SK-N-SH treated with all-trans-retinoic acid at 6 μM for 48 hours (cell line): Measurements from ENCODE around the gene PHACTR2.
"Not testable (repeated sequence)": the region's sequence is repeated elsewhere in the genome, so short reads cannot be mapped to it uniquely, and the experiment has no call there.

Source experiments
- ATAC-seq: fragments of 200-7000 bp; cut with Tn5 transposase; 3 replicates; pipeline ENCODE4 v1.9.1; 2020; ENCODE audit warnings: mild to moderate bottlenecking, moderate library complexity
- ESRRG ChIP-seq: fragments of 250-450 bp; sonication (Bioruptor Pico); IDR thresholded peaks from 2 replicates; pipeline ENCODE4 v1.6.1; 2021; ENCODE audit warnings: mild to moderate bottlenecking
- GLIS3 ChIP-seq: fragments of 250-450 bp; sonication (Bioruptor Pico); IDR thresholded peaks from 2 replicates; pipeline ENCODE4 v1.5.0; 2020; ENCODE audit warnings: mild to moderate bottlenecking, moderate library complexity
- ISL1 ChIP-seq: fragments of 250-450 bp; sonication (Bioruptor Pico); IDR thresholded peaks from 2 replicates; pipeline ENCODE4 v2.1.2; 2022; ENCODE audit warnings: mild to moderate bottlenecking, moderate library complexity
- PPARA ChIP-seq: fragments of 250-450 bp; sonication (Bioruptor Pico); IDR thresholded peaks from 2 replicates; pipeline ENCODE4 v1.5.0; 2020; ENCODE audit warnings: mild to moderate bottlenecking, borderline replicate concordance
- RARB ChIP-seq: fragments of 250-450 bp; sonication (Bioruptor Pico); IDR thresholded peaks from 2 replicates; pipeline ENCODE4 v1.8.0; 2021; ENCODE audit warnings: mild to moderate bottlenecking, moderate library complexity
- SNAI2 ChIP-seq: fragments of 250-450 bp; sonication (Bioruptor Pico); IDR thresholded peaks from 2 replicates; pipeline ENCODE4 v1.5.0; 2020; ENCODE audit warnings: mild to moderate bottlenecking, moderate library complexity
- TOX ChIP-seq: fragments of 250-450 bp; sonication (Bioruptor Pico); IDR thresholded peaks from 2 replicates; pipeline ENCODE4 v1.8.0; 2021; ENCODE audit warnings: mild to moderate bottlenecking, moderate library complexity, borderline replicate concordance
- ZC3H10 ChIP-seq: fragments of 250-450 bp; sonication (Bioruptor Pico); IDR thresholded peaks from 2 replicates; pipeline ENCODE4 v1.5.1; 2021; ENCODE audit warnings: mild to moderate bottlenecking, moderate library complexity
- ZFP3 ChIP-seq: fragments of 250-450 bp; sonication (Bioruptor Pico); IDR thresholded peaks from 2 replicates; pipeline ENCODE4 v1.5.0; 2020; ENCODE audit warnings: mild to moderate bottlenecking, moderate library complexity
- ZNF70 ChIP-seq: fragments of 450-650 bp; formaldehyde crosslinking; IDR thresholded peaks from 2 replicates; pipeline ENCODE4 v1.5.0; 2020; ENCODE audit warnings: mild to moderate bottlenecking, moderate library complexity
- ZNF8 ChIP-seq: fragments of 450-650 bp; formaldehyde crosslinking; IDR thresholded peaks from 2 replicates; pipeline ENCODE4 v1.5.0; 2020; ENCODE audit warnings: mild to moderate bottlenecking, moderate library complexity
- TF ChIP-seq, protein P1 (sequence below): fragments of 250-450 bp; sonication (Bioruptor Pico); IDR thresholded peaks from 2 replicates; pipeline ENCODE4 v1.5.1; 2020; ENCODE audit warnings: low read depth, mild to moderate bottlenecking, moderate library complexity
- TF ChIP-seq, protein P2 (sequence below): fragments of 250-450 bp; sonication (Bioruptor Pico); IDR thresholded peaks from 2 replicates; pipeline ENCODE4 v1.5.0; 2020; ENCODE audit warnings: mild to moderate bottlenecking, moderate library complexity
- TF ChIP-seq, protein P3 (sequence below): fragments of 250-450 bp; sonication (Bioruptor Pico); IDR thresholded peaks from 2 replicates; pipeline ENCODE4 v1.8.0; 2021; ENCODE audit warnings: low read depth, mild to moderate bottlenecking, moderate library complexity, borderline replicate concordance
- TF ChIP-seq, protein P4 (sequence below): fragments of 250-450 bp; sonication (Bioruptor Pico); IDR thresholded peaks from 2 replicates; pipeline ENCODE4 v1.8.0; 2020; ENCODE audit warnings: mild to moderate bottlenecking, moderate library complexity, borderline replicate concordance
- TF ChIP-seq, protein P5 (sequence below): fragments of 250-450 bp; sonication (Bioruptor Pico); IDR thresholded peaks from 2 replicates; pipeline ENCODE4 v1.5.1; 2021; ENCODE audit warnings: mild to moderate bottlenecking, moderate library complexity

The PHACTR2 gene

DNA sequence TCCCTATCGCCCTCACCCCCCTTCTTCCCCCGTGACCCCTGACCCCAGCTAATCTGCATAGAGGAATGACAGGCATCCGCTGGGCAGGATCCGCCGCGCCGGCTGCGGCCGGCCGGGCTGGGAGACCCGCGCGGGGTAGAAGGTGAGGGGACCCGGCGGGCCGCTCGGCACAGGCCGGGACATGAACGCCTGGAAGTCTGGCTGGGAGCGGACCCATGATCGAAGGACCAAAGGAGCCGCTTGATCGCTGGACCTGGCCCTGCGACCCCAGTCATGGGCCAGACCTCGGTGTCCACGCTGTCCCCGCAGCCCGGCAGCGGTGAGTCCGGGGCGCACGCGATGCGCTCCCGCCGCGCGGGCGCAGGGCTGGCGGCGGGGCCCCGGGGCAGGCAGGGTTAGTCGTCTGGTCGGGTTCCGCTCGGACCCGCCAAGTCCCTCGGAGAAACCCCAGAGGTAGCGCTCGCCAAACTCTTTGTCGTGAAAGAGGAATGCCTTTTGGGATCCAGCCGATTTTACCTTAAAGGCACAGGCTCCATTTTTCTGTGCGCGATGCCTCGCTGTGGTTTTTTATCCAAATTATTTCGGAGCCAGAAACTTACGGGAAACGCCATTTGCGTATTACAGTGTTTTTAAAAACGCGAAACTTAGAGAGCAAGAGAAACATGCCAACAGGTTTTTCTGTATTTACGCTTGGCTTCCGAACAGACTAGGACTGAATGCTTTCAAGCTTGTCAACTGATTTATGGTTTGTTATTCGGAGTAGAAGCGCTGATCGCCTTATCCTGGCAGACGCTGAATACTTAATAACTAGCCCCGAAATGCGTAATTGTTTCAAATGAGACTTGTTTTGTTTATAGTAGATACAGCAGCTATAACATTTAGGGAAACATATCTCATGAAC, at the start of gene PHACTR2:
TSS of gene PHACTR2 (plus strand) at position 75 of the 901 bp plus-strand sequence. CDS start at position 274, 199 bp downstream.
- TF ChIP-seq TOX (CRISPR knock-in tag) (no peak), ESRRG (CRISPR knock-in tag) (no peak)
- TF ChIP-seq, protein P1, sequence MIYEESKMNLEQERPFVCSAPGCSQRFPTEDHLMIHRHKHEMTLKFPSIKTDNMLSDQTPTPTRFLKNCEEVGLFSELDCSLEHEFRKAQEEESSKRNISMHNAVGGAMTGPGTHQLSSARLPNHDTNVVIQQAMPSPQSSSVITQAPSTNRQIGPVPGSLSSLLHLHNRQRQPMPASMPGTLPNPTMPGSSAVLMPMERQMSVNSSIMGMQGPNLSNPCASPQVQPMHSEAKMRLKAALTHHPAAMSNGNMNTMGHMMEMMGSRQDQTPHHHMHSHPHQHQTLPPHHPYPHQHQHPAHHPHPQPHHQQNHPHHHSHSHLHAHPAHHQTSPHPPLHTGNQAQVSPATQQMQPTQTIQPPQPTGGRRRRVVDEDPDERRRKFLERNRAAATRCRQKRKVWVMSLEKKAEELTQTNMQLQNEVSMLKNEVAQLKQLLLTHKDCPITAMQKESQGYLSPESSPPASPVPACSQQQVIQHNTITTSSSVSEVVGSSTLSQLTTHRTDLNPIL (CRISPR knock-in tag): no peak
- peak; percentile 85 for ATAC-seq

DNA sequence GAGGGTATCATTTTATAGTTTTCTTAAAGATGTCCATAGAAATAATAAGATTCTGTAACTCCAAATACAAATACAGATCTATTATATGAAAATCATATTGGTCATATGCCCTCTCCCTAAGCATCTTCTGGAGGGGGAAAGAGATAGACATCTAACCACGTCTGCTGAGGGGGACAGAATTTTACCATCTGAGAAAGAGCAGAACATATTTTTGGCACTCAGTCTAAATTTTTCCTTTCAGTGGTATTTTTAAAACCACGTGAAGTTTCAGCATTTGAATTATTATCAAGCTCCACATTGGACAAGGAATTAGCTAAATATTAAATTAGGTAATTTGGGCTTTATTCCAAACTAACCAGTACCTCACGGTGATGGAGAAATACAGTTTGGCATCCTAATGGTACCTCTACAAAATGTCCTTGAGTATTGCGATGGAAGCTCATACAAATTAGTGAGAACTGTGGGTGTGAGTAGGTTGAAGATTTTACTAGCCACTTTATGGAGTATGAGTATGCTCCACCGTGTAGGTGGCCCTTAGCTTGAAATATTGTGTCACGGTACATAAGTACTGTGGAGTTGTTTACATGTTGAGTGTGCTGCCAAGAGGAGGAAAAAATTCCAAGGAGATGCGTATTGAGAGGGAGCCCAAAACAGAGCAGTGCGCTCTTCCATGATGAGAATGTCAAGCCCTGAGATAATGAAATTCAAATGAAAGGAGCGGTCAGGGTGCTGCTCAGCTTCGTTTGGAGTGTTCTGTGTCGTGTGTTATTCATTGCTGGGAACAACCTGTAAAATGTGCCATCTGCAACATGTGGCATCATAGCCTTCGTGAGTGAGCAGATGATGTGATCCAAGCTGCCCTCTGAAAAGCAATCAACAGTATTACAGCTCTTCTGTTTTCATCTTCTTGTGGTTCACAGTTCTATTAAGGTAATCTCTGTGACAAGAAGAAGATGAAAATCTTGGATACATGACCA, 48.4 kb upstream of the PHACTR2 start:
- TF ChIP-seq ZNF70 (CRISPR knock-in tag) (peak; percentile 53; the same call in 1 of the 2 replicates), ISL1 (CRISPR knock-in tag) (peak; percentile 72), RARB (CRISPR knock-in tag) (no peak)
- no peak; the same call in 2 of the 3 replicates for ATAC-seq

DNA sequence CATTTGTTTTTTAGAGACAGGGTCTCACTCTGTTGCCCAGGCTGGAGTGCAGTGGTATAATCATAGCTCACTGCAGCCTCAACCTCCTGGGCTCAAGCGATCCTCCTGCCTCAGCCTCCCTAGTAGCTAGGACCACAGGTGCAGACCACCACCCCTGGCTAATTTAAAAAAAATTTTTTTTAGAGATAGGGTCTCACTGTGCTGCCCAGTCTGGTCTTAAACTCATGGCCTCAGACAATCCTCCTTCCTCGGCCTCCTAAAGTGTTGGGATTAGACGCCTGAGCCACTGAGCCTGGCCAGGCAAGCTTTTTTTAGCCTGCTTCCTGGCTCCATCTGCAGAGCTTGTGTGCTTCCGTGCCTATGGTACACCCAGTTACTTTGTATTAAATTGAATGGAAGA, 46.6 kb upstream of the PHACTR2 start:
- not testable (repeated sequence) for ATAC-seq

DNA sequence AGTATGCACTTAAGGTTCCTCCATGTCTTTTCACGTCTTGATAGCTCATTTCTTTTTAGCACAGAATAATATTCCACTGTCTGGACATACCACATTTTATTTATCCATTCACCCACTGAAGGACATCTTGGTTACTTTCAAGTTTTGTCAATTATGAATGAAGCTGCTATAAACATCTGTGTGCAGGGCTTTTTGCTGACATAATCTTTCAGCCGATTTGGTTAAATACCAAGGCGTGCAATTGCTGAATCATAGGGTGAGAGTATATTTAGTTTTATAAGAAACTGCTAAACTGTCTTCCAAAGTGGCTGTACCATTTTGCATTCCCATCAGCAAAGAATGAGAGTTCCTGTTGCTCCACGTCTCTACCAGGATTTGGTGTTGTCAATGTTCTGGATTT, 44.9 kb upstream of the PHACTR2 start:
- TF ChIP-seq ZNF8 (CRISPR knock-in tag): peak; percentile 57; the same call in 1 of the 2 replicates
- no peak for TF ChIP-seq ZFP3 (CRISPR knock-in tag)
- no peak for ATAC-seq

DNA sequence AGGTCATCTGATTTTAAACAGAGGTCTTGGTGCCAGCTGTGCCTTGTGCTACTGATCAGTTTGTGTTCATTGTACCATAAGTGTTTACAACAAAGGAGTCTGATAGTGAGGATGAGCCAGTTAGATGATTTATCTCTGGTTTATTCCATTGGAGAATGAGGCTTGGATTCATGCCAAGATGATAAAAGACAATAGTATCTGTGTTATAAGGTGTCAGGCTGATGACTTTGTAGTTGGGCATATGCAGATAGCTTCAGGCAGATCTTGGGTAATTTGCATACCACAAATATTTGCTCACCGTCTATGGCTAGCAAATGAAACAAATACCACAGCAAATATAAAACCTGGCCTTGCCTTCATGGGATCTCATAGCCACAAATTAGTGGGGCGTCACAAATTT, 43.3 kb upstream of the PHACTR2 start:
- TF ChIP-seq ZC3H10 (no peak), TOX (CRISPR knock-in tag) (no peak), SNAI2 (CRISPR knock-in tag) (no peak), GLIS3 (CRISPR knock-in tag) (no peak), ESRRG (CRISPR knock-in tag) (no peak), ZNF70 (CRISPR knock-in tag) (no peak), ZNF8 (CRISPR knock-in tag) (no peak), ISL1 (CRISPR knock-in tag) (no peak)
- TF ChIP-seq, protein P2, sequence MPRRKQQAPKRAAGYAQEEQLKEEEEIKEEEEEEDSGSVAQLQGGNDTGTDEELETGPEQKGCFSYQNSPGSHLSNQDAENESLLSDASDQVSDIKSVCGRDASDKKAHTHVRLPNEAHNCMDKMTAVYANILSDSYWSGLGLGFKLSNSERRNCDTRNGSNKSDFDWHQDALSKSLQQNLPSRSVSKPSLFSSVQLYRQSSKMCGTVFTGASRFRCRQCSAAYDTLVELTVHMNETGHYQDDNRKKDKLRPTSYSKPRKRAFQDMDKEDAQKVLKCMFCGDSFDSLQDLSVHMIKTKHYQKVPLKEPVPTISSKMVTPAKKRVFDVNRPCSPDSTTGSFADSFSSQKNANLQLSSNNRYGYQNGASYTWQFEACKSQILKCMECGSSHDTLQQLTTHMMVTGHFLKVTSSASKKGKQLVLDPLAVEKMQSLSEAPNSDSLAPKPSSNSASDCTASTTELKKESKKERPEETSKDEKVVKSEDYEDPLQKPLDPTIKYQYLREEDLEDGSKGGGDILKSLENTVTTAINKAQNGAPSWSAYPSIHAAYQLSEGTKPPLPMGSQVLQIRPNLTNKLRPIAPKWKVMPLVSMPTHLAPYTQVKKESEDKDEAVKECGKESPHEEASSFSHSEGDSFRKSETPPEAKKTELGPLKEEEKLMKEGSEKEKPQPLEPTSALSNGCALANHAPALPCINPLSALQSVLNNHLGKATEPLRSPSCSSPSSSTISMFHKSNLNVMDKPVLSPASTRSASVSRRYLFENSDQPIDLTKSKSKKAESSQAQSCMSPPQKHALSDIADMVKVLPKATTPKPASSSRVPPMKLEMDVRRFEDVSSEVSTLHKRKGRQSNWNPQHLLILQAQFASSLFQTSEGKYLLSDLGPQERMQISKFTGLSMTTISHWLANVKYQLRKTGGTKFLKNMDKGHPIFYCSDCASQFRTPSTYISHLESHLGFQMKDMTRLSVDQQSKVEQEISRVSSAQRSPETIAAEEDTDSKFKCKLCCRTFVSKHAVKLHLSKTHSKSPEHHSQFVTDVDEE (CRISPR knock-in tag): no peak
- TF ChIP-seq, protein P1 (CRISPR knock-in tag): no peak
- no peak for ATAC-seq

DNA sequence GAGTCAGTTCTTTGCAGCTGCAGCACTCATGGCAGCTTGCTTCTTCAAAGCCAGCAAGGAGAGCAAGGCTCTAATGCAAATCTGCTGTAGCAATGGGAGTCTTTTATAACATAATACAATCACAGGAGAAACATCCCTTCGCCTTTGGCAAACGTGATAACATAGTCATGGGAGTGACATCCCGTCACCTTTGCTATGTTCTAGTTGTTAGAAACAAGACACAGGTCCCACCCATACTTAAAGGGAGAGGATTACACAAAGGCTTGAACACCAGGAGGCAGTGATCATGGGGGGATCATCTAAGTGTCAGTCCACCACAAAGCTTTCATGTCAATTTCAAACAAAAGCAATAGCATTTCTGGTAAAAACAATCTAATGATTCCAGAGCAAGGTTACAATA, 40.1 kb upstream of the PHACTR2 start:
- ATAC-seq: no peak
- no peak for TF ChIP-seq PPARA
- TF ChIP-seq ESRRG (CRISPR knock-in tag): no peak
- TF ChIP-seq, protein P3, sequence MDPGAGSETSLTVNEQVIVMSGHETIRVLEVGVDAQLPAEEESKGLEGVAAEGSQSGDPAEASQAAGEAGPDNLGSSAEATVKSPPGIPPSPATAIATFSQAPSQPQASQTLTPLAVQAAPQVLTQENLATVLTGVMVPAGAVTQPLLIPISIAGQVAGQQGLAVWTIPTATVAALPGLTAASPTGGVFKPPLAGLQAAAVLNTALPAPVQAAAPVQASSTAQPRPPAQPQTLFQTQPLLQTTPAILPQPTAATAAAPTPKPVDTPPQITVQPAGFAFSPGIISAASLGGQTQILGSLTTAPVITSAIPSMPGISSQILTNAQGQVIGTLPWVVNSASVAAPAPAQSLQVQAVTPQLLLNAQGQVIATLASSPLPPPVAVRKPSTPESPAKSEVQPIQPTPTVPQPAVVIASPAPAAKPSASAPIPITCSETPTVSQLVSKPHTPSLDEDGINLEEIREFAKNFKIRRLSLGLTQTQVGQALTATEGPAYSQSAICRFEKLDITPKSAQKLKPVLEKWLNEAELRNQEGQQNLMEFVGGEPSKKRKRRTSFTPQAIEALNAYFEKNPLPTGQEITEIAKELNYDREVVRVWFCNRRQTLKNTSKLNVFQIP (CRISPR knock-in tag): no peak
- TF ChIP-seq, protein P4, sequence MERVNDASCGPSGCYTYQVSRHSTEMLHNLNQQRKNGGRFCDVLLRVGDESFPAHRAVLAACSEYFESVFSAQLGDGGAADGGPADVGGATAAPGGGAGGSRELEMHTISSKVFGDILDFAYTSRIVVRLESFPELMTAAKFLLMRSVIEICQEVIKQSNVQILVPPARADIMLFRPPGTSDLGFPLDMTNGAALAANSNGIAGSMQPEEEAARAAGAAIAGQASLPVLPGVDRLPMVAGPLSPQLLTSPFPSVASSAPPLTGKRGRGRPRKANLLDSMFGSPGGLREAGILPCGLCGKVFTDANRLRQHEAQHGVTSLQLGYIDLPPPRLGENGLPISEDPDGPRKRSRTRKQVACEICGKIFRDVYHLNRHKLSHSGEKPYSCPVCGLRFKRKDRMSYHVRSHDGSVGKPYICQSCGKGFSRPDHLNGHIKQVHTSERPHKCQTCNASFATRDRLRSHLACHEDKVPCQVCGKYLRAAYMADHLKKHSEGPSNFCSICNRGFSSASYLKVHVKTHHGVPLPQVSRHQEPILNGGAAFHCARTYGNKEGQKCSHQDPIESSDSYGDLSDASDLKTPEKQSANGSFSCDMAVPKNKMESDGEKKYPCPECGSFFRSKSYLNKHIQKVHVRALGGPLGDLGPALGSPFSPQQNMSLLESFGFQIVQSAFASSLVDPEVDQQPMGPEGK (CRISPR knock-in tag): no peak
- TF ChIP-seq, protein P5, sequence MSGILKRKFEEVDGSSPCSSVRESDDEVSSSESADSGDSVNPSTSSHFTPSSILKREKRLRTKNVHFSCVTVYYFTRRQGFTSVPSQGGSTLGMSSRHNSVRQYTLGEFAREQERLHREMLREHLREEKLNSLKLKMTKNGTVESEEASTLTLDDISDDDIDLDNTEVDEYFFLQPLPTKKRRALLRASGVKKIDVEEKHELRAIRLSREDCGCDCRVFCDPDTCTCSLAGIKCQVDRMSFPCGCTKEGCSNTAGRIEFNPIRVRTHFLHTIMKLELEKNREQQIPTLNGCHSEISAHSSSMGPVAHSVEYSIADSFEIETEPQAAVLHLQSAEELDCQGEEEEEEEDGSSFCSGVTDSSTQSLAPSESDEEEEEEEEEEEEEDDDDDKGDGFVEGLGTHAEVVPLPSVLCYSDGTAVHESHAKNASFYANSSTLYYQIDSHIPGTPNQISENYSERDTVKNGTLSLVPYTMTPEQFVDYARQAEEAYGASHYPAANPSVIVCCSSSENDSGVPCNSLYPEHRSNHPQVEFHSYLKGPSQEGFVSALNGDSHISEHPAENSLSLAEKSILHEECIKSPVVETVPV (CRISPR knock-in tag): no peak
- no peak for TF ChIP-seq SNAI2 (CRISPR knock-in tag)
- TF ChIP-seq ISL1 (CRISPR knock-in tag): no peak
